GM23248 (cell line): ENCODE results near the gene CDH22. TPM values are rescaled to one million over a fixed set of nuclear protein-coding genes. Genes with fewer than 3 reads are reported as not detected.

ENCODE experiments used
- DNase-seq: peaks from one replicate; pipeline ENCODE4 v3.0.0-alpha.2; 2015
- H2AFZ ChIP-seq: fragments of 200-600 bp; sonication (generic); 2 replicates; pipeline ENCODE4 v1.6.1; 2016; ENCODE audit warnings: antibody characterized with exemption
- H3F3A ChIP-seq: fragments of 200-600 bp; sonication (generic); 2 replicates; pipeline ENCODE4 v1.6.1; 2016; ENCODE audit warnings: mild to moderate bottlenecking, antibody characterized with exemption, mixed run types; ENCODE audit not compliant: insufficient read depth
- H3K27ac ChIP-seq: fragments of 200-600 bp; sonication (generic); 2 replicates; pipeline ENCODE4 v1.5.1; 2016; ENCODE audit warnings: mild to moderate bottlenecking
- H3K27me3 ChIP-seq: fragments of 200-600 bp; sonication (generic); replicated peaks from 2 replicates; pipeline ENCODE4 v1.6.1; 2016; ENCODE audit warnings: mild to moderate bottlenecking; ENCODE audit not compliant: insufficient read depth
- H3K36me3 ChIP-seq: fragments of 200-600 bp; sonication (generic); 2 replicates; pipeline ENCODE4 v1.6.1; 2016; ENCODE audit warnings: low read depth, mild to moderate bottlenecking
- H3K4me1 ChIP-seq: fragments of 200-600 bp; sonication (generic); 2 replicates; pipeline ENCODE4 v1.6.1; 2016; ENCODE audit warnings: mild to moderate bottlenecking; ENCODE audit not compliant: insufficient read depth
- H3K4me2 ChIP-seq: fragments of 200-600 bp; sonication (generic); one replicate; pipeline ENCODE4 v1.6.1; 2016; ENCODE audit warnings: mild to moderate bottlenecking; ENCODE audit not compliant: unreplicated experiment
- H3K4me3 ChIP-seq: fragments of 200-600 bp; sonication (generic); 2 replicates; pipeline ENCODE4 v1.5.1; 2016; ENCODE audit warnings: mild to moderate bottlenecking
- H3K79me2 ChIP-seq: fragments of 200-600 bp; sonication (generic); 2 replicates; pipeline ENCODE4 v1.6.1; 2016; ENCODE audit warnings: mild to moderate bottlenecking; ENCODE audit not compliant: insufficient read depth
- H3K9ac ChIP-seq: fragments of 200-600 bp; sonication (generic); 2 replicates; pipeline ENCODE4 v1.6.1; 2016; ENCODE audit warnings: mild to moderate bottlenecking
- H3K9me2 ChIP-seq: fragments of 200-600 bp; sonication (generic); 2 replicates; pipeline ENCODE4 v1.6.1; 2016; ENCODE audit warnings: mixed run types, mild to moderate bottlenecking, moderate library complexity; ENCODE audit not compliant: insufficient read depth
- H3K9me3 ChIP-seq: fragments of 200-600 bp; sonication (generic); one replicate; pipeline ENCODE4 v1.6.1; 2017; ENCODE audit warnings: low read depth
- H4K20me1 ChIP-seq: fragments of 200-600 bp; sonication (generic); 2 replicates; pipeline ENCODE4 v1.6.0; 2016; ENCODE audit not compliant: insufficient read depth
- EZH2 ChIP-seq: fragments of 200-600 bp; sonication (generic); IDR thresholded peaks from 2 replicates; pipeline ENCODE4 v1.6.1; 2018; ENCODE audit warnings: antibody characterized with exemption, mild to moderate bottlenecking; ENCODE audit not compliant: insufficient read depth, poor library complexity, severe bottlenecking
- EZH2phosphoT487 ChIP-seq: fragments of 200-600 bp; sonication (generic); IDR thresholded peaks from 2 replicates; pipeline ENCODE4 v1.6.1; 2018; ENCODE audit warnings: antibody characterized with exemption, moderate library complexity, mild to moderate bottlenecking, low read depth; ENCODE audit not compliant: insufficient read depth
- WGBS, 2 experiments: methylation state at CpG; one replicate each; pipeline ENCODE4 v1.1.6; 2015 to 2017; ENCODE audit warnings: low lambda C conversion rate in 2 of 2, low coverage in 1 of 2; ENCODE audit errors: missing lambda C conversion rate in 2 of 2; 5-methylcytosine and 5-hydroxymethylcytosine counted together
- in situ Hi-C: fragments of 300-500 bp; cut with MboI; formaldehyde crosslinking; loops from 2 replicates; pipeline ENCODE4 v1.15.0; 2020
- polyA plus RNA-seq: library from polyadenylated mRNA; unstranded; fragments of >200 nt; fragmentation: Nextera tagmentation; extraction: Ambion mirVana; gene quantifications from 2 replicates; pipeline ENCODE4 v1.2.1, GENCODE V29; 2016
- total RNA-seq: library from RNA; depleted of rRNA; stranded (reverse); fragments of >200 nt; shearing (Covaris generic); gene quantifications from 2 replicates; pipeline ENCODE4 v1.2.3, GENCODE V29; 2014

CDH22 gene
- total and polyA plus RNA-seq, 2 experiments from 2014 or later: not detected

- Histone ChIP-seq H3K79me2 (no peaks in the 10 kb centered on the region), H3K4me1 (no peaks in the 10 kb centered on the region), H3K36me3 (no peaks in the 10 kb centered on the region), H3K27me3 (peaks cover 31% of the 10 kb centered on the region), H4K20me1 (no peaks in the 10 kb centered on the region), H3K9me3 (no peaks in the 10 kb centered on the region), H3F3A (no peaks in the 10 kb centered on the region), H3K9ac (no peak overlapping the region), H3K4me3 (no peak overlapping the region), H2AFZ (no peak overlapping the region), H3K27ac (no peak overlapping the region), H3K9me2 (no peaks in the 10 kb centered on the region), H3K4me2 (no peak overlapping the region)
- in situ Hi-C loops: no loop called here
- no peak for DNase-seq
- no peak for TF ChIP-seq EZH2phosphoT487
- TF ChIP-seq EZH2: no peak
These were observed 141.2 kb downstream of the CDH22 start for GRCh38 chr20:46167080-46167479.

GRCh38 chr20:46164254-46164653 lies 144.0 kb downstream of the CDH22 start:
- WGBS, 2 experiments: 16 to 24% methylated on average over 7 of the region's 7 CpGs
- H3K4me3 ChIP-seq: no peak overlapping the region
- no peaks in the 10 kb centered on the region for H3K79me2 ChIP-seq
- no peaks in the 10 kb centered on the region for H3K4me1 ChIP-seq
- no peak for DNase-seq
- no peaks in the 10 kb centered on the region for H3K9me3 ChIP-seq
- no peaks in the 10 kb centered on the region for H3K36me3 ChIP-seq
- H3K9ac ChIP-seq: no peak overlapping the region
- H3K4me2 ChIP-seq: no peak overlapping the region
- in situ Hi-C loops: no loop called here
- no peaks in the 10 kb centered on the region for H3F3A ChIP-seq
- H3K9me2 ChIP-seq: no peaks in the 10 kb centered on the region
- no peak overlapping the region for H2AFZ ChIP-seq
- no peak overlapping the region for H3K27ac ChIP-seq
- H3K27me3 ChIP-seq: peaks cover 22% of the 10 kb centered on the region
- no peak for TF ChIP-seq EZH2
- TF ChIP-seq EZH2phosphoT487: no peak
- no peaks in the 10 kb centered on the region for H4K20me1 ChIP-seq

GRCh38 chr20:46161921-46162320 lies 146.4 kb downstream of the CDH22 start:
- Histone ChIP-seq H3K9ac (no peak overlapping the region), H2AFZ (no peak overlapping the region), H3K27me3 (peaks cover 18% of the 10 kb centered on the region), H3K4me1 (no peaks in the 10 kb centered on the region), H3K27ac (no peak overlapping the region), H3K36me3 (no peaks in the 10 kb centered on the region), H3K4me3 (no peak overlapping the region), H3K9me3 (no peaks in the 10 kb centered on the region), H3F3A (no peaks in the 10 kb centered on the region), H3K9me2 (no peaks in the 10 kb centered on the region), H3K79me2 (no peaks in the 10 kb centered on the region), H3K4me2 (no peak overlapping the region), H4K20me1 (no peaks in the 10 kb centered on the region)
- 58 to 70% methylated on average over 1 of the region's 1 CpG for WGBS, 2 experiments
- no peak for TF ChIP-seq EZH2
- TF ChIP-seq EZH2phosphoT487: no peak
- in situ Hi-C loops: no loop called here
- no peak for DNase-seq

GRCh38 chr20:46160661-46161060 lies 147.6 kb downstream of the CDH22 start:
- Histone ChIP-seq H4K20me1 (no peaks in the 10 kb centered on the region), H3K27me3 (peaks cover 13% of the 10 kb centered on the region; the same call in 1 of the 2 replicates), H3K36me3 (no peaks in the 10 kb centered on the region), H3K4me2 (no peak overlapping the region), H3K9me2 (no peaks in the 10 kb centered on the region), H3K9ac (no peak overlapping the region), H2AFZ (no peak overlapping the region), H3K4me1 (no peaks in the 10 kb centered on the region), H3K9me3 (no peaks in the 10 kb centered on the region), H3K79me2 (no peaks in the 10 kb centered on the region), H3F3A (no peaks in the 10 kb centered on the region), H3K4me3 (no peak overlapping the region), H3K27ac (no peak overlapping the region)
- in situ Hi-C loops: no loop called here
- WGBS, 2 experiments: 20 to 35% methylated on average over 5 of the region's 5 CpGs
- no peak for DNase-seq
- TF ChIP-seq EZH2phosphoT487 (no peak), EZH2 (no peak)
